Hepatic stellate cell (primary cell): Measurements from ENCODE around the gene ERCC6L2.
A peak's percentile ranks its signal among the peaks of the same experiment; 100 is the strongest.

ENCODE experiments used
- DNase-seq: peaks from one replicate; pipeline ENCODE4 v3.0.0; 2011; ENCODE audit warnings: low spot score

Gene ERCC6L2

DNA sequence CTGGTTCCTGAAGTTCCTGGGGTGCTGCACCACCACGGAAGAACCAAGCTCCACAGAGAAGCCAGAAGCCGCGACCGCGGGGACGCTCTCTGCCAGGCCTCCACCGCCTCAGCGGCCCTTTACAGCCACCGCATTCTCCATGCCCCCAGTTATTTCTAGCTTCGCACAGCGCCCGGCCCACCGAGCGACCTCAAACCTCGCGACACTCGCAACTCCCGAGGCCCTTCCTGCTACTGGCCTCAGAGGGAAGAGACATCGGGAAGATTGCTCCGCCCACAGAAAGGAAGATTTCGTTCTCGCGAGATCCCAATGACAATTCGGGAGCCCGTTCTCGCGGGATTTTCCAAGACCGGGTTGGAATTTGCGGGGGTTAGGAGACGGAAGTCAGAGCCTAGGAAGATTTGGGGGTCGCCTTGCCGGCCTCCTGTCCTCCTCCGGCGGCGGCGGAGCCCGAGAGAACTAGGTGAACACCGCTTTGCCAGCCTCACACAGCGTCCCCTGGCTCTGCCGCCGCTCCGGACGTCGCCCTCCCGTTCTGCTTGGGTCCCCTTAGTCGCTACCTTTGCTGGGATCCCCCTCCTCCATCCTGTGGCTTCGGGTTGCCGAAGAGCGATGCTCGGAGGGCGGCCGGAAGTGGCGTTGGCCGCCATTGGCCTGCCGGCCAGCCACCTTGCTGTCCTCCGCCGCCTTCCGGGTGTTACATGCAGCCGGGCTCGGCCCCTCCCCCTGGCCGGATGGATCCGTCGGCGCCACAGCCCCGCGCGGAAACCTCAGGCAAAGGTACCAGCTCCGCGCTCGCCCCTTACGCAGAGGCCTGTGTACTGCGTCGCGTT, at the start of gene ERCC6L2:
Gene ERCC6L2 (plus strand): TSS at position 387 of the 833 bp plus-strand sequence. CDS start 348 bp downstream, at position 735.
- peak; percentile 90 for DNase-seq

DNA sequence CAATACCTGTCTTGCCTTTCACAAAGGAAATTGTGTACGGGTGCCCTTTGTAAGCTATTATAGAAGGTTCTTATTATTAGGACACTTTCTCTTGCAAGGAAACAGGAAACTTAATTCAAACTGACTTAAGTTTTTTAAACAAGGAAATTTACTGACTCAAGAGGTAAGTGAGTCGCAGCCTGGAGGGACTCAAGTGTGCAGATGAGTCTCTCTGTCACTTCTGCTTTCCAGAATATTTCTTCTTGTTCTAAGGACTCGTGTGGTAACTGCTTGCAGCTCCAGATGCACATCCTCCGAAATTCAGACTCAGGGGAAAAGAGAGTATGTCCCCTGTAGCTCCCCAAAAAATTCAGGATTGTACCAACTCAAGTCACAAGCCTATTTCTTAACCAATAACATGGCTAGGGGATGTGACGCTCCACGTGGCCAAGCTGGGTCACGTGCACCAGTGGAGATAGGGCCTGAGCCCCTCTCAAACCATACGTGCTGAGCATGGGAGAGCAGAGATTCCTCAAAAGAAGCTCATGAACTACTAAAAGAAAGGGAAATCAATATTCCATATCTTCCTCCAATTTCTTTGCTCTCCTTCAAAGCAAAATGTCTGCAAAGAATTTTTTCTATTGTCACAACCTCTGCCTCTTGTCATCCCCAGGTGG, 49.2 kb upstream of the ERCC6L2 start:
- no peak for DNase-seq

- DNase-seq = no peak
Measured at GRCh38 chr9:95830768-95831167, 44.7 kb upstream of the ERCC6L2 start.

DNA sequence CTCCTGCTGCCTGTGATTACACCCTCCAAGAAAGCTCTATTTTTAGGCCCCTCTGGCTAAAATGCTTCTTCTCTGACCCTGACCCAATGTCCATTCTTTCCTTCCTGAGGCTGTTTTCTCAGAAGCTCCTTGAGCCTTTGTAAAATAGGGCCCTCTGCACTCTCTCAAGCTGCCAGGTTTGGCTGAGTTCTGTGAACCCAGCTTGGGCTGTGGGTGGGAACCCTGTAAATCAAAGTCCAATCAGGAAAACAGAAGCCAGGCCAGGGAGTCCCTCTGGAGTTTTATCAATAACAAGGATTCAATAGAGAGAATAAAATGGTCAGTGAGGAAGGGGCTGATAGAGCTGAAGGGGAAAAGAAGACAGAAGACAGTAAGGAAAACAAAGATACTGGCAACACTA, 43.7 kb upstream of the ERCC6L2 start:
- no peak for DNase-seq

- no peak for DNase-seq
Measured at GRCh38 chr9:95833546-95834178, 41.8 kb upstream of the ERCC6L2 start.

DNA sequence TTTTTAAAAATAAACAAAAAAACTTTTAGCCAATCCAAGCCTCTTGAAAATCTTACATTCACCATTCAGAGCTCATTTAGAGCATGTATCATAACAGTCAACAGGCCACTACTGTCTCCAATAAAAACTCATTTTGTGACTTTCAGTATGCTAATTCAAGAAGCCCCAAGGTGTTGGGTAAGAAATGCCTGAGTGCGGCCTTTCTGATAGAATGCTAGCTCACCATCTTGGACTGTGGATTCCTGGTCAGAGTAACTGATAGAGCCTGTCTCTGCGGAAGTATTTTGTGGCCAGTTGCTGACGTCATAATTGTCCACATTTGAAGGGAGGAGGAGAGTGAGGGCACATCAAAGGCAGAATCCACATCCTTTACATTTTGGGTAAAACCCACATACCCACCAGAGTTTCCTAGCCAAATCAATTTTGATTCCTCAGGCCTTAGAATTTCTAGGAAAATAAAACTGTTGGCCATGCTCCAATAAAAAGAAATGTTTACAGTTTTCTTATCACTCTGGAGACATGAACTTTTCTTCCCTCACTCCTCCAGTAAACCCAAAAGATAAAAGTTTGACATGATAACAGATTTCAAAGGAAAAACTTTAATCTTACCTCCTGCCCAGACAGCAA, 41.1 kb upstream of the ERCC6L2 start:
- no peak for DNase-seq

GRCh38 chr9:95835393-95835792, 40.1 kb upstream of the ERCC6L2 start:
- DNase-seq = no peak

- DNase-seq = no peak
Measured at GRCh38 chr9:95836072-95836471, 39.4 kb upstream of the ERCC6L2 start.

DNA sequence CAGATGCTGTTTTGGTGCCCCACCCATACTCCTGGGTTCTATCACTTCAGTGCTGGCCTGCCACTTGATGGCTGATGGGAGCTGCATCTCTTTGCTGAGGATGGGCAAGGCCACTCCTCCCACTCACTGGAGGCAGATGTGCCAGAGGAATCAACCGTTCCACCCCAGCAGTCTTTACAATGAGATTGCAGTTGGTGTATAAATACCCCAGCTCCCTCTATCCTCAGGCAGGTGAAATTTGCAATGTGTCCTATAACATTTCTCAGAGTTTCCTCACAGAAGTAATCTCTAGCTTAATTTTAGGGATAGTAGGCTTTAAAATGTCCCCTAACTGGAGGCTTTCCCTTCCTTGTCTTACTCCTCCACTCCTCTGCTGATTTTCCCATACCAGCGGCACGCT, 36.5 kb upstream of the ERCC6L2 start:
- DNase-seq = no peak

GRCh38 chr9:95840074-95840473, 35.4 kb upstream of the ERCC6L2 start:
- no peak for DNase-seq

DNA sequence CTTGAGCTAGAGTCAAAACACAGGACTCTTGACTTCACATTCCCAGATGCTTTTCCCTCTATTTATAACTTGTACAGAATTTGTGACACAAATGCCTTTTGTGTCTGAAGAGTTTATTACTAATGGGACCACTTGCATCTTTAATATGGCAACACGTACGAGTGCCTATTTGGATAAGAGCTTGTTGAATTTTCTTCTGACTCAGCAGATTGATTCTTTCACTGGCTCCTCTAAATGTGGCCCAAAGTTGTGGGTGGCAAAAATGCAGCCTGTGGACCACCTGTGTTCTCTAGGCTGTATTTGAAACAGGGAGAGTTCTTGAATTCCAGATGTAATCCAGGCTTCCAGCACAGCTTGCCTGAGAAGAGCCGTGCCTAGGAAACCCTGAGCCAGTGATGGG, 34.1 kb upstream of the ERCC6L2 start:
- DNase-seq = no peak

DNA sequence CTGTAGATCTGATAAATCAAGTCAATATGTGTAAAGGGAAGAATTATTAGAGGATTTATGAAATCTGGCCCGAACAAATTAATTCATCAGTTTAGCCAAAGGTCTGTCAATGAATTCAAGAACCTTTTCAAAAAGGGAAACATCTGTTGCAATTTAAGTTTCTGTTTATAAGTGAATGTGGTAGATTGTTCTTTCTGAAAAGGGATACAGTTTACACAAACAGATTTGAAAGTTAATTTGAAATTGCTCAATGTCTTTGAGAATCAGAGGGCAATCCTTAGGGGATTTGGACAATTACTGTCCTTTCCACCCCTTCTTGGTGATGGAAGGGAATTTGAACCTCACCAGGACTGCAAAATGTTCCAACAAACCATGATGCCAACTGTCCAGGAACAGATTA, 29.7 kb upstream of the ERCC6L2 start:
- DNase-seq = no peak

DNA sequence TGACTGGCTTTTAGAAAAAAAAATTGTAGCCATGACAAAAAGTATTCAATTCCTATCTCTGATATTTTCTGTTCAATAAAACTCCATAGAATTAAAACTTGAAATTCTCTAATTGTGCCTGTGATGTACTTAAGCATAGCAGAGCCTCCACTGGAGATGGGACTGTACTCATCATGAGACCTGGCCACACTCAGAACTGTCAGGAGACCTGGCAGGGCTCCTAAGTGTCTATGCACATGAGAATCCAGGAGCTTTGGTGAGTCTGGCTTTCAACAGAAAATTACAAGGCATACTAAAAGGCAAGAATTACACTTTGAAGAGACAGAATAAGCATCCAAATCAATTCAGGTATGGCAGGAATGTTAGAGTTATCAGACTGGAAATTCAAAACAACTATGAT, 26.7 kb upstream of the ERCC6L2 start:
- no peak for DNase-seq

DNA sequence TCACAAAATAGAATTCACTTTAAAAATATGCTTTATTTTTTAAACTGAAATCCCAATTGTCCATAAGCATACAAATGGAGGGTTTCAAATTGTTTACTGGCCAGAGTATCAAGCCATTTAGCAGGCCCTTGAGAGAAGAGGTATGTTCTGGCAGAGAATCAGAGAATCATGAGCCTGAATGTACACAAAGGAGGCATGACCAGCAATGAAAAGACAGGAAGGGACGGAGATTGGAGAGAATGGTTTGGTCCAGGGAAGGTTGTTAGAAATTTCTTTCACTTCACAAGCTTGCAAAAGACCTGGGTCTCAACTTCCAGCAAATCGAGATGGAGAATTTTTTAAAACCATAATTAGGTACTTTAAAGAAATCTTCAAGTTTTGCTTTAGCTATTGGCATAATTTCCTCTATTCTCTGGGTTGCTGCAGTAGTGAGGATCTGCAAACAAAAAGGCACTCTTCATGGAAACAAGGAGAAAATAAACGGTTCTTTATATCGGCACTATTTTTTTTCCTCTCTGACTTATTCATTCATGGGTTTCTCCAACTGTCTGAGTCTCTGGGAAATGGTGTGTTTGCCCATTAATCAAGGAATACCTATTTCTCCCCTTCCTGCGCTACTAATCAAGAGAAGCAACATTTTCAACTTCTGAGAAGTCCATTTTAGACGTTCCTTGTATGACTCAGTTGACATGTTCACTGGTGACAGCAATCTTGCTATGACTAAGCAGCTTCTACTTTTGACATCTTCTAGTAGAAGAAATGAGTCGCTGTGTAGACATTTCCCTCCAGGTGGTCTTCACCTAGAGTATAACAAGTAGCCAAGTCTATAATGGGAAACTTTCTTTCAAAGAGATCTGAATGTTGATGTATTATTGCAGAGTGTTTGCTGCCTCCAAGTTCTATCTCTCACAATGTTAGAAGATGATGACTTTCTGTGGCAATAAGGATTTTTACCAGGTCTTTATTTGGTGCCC, 23.1 kb upstream of the ERCC6L2 start:
- DNase-seq = no peak

DNA sequence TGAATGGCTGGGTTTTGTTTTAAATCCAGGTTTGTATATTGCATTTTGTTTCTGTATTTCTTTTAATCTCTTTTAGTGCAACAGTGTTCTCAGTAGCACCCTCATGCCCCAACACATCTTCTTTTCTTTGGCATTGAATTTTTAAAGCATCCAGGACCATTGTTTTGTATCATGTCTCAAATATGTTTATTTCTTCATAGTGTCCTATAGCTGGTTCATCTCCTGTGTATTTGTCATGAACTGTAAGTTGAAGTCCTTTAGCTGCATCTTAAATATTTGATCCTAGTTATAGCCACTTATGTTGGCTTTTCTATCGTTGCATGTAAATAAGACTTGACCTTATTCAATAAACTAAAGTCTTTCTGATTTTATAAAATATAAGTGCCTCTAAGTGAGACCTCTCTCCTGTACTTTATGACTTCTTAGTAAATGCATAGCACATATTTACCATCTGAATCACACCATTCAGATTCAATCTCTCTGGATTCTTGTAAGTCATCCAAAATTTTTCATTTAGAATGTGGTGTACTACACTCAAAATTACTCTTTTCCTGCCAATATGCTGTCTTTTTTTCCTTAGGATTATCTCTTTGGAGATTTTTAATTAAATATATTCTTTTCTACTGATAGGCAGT, 21.0 kb upstream of the ERCC6L2 start:
- DNase-seq = peak; percentile 39

GRCh38 chr9:95855961-95856360, 19.5 kb upstream of the ERCC6L2 start:
- DNase-seq = no peak

- no peak for DNase-seq
Measured at GRCh38 chr9:95857124-95857523, 18.4 kb upstream of the ERCC6L2 start.

- DNase-seq = no peak
Measured at GRCh38 chr9:95857896-95858295, 17.6 kb upstream of the ERCC6L2 start.

DNA sequence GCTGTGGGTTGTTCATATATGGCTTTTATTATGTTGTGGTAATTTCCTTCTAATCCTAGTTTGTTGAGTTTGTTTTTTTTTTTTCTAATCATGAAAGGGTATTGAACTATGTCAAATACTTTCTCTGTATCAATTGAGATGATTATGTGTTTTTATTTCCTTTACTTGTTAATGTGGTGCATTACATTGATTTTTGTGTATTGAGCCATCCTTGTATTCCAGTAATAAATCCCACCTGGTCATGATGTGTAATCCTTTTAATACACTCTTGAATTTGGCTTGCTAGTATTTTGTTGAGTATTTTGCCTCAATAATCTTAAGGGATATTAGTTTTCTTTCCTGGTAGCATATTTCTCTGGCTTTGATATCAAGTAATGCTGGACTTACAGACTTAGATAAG, 13.1 kb upstream of the ERCC6L2 start:
- no peak for DNase-seq

DNA sequence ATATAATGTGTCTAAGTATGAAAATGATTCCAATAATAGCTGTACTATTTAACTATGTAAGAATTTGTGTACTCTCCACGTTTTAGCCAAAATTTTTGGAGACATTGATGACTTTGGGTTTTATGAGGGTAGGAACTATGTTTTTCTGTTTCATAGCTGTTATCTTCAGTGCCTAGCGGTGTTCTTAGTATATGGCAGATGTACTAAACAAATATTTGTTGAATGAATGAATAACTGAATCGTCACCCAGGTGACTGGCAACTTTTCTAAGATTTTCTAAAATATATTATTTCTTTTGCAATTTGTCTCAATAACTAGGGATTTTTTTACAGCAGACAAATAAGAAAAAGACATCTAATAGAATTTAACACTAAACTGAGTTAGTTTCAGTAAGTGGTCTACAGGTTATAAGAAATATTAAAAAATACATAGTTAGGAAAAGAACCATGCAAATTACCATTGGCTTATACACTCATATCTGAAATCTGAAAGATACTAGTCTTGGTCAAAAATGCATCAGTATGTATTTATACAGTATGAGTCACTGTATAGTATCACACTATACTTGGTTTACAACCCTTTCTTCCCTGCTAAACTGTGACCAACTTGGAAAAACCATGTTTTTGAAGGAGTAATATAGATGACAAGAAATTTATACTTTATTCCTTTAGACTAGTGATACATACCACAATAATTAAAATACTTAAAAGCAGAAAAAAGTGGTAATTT, 10.5 kb upstream of the ERCC6L2 start:
- DNase-seq = no peak
